Calu3 (cell line): ENCODE measurements around the gene OR9Q1. TPM values are rescaled to one million over a fixed set of nuclear protein-coding genes. Genes with fewer than 3 reads are reported as not detected.

ENCODE experiments used
- BruUV-seq: library from RNA; stranded (reverse); fragments of 400-500 nt; replicated peaks from 2 replicates; lab custom pipeline; 2021; lab: Mats Ljungman, UMichigan
- CTCF ChIA-PET: fragments of 300-600 bp; sonication (Branson Sonifier 250); formaldehyde crosslinking; loops from one replicate; lab custom pipeline; 2022; ENCODE audit warnings: antibody characterized with exemption; lab: Charles Lee
- DNase-seq: peaks from one replicate; pipeline ENCODE4 v3.0.0; 2022
- H3K27ac Mint-ChIP-seq: one replicate; pipeline ENCODE4 v1.8.0; 2022; ENCODE audit warnings: mixed read lengths; ENCODE audit not compliant: unreplicated experiment
- H3K27me3 Mint-ChIP-seq: one replicate; pipeline ENCODE4 v1.8.0; 2022; ENCODE audit warnings: mixed read lengths; ENCODE audit not compliant: unreplicated experiment
- H3K36me3 Mint-ChIP-seq: one replicate; pipeline ENCODE4 v1.8.0; 2022; ENCODE audit warnings: mild to moderate bottlenecking, moderate library complexity, mixed read lengths; ENCODE audit not compliant: insufficient read depth, unreplicated experiment
- H3K4me1 Mint-ChIP-seq: one replicate; pipeline ENCODE4 v1.8.0; 2022; ENCODE audit warnings: mild to moderate bottlenecking, low read depth, mixed read lengths; ENCODE audit not compliant: unreplicated experiment
- H3K4me3 Mint-ChIP-seq: one replicate; pipeline ENCODE4 v1.8.0; 2022; ENCODE audit warnings: mild to moderate bottlenecking, low read depth, moderate library complexity, mixed read lengths; ENCODE audit not compliant: unreplicated experiment
- H3K9me3 Mint-ChIP-seq: one replicate; pipeline ENCODE4 v1.8.0; 2022; ENCODE audit warnings: low read depth, mixed read lengths; ENCODE audit not compliant: unreplicated experiment
- CTCF ChIP-seq: fragments of 200-600 bp; IDR thresholded peaks from one replicate; pipeline ENCODE4 v1.8.0; 2022; ENCODE audit warnings: antibody characterized with exemption; ENCODE audit not compliant: unreplicated experiment
- intact Hi-C: fragments of 100-400 bp; cut with micrococcal nuclease; formaldehyde crosslinking; loops from one replicate; pipeline ENCODE4 v1.10.0; 2022; ENCODE audit not compliant: unreplicated experiment
- total RNA-seq: library from RNA; stranded (reverse); gene quantifications from 2 replicates; pipeline ENCODE4 v1.2.3, GENCODE V29; 2022

The OR9Q1 gene
- total RNA-seq, 1 experiment from 2014 or later, result not detected

- intact Hi-C loops, result no loop called here
- DNase-seq, result no peak
Measured at GRCh38 chr11:58134151-58134550, 110.5 kb downstream of the OR9Q1 start.

GRCh38 chr11:58135171-58135570, 111.5 kb downstream of the OR9Q1 start:
- H3K27me3 Mint-ChIP-seq, result no peaks in the 10 kb centered on the region
- BruUV-seq, result no TSS peak
- TF ChIP-seq CTCF, result no peak
- H3K9me3 Mint-ChIP-seq, result no peaks in the 10 kb centered on the region
- CTCF ChIA-PET, result no interaction called here
- H3K27ac Mint-ChIP-seq, result no peak overlapping the region
- no peak overlapping the region for H3K4me3 Mint-ChIP-seq
- H3K36me3 Mint-ChIP-seq, result no peaks in the 10 kb centered on the region
- DNase-seq, result no peak
- no peaks in the 10 kb centered on the region for H3K4me1 Mint-ChIP-seq
- intact Hi-C loops, result no loop called here

More at GRCh38 chr11:58134151-58134550, 110.5 kb downstream of the OR9Q1 start:
- Mint-ChIP-seq H3K27me3 (no peaks in the 10 kb centered on the region), H3K36me3 (no peaks in the 10 kb centered on the region), H3K27ac (no peak overlapping the region), H3K9me3 (no peaks in the 10 kb centered on the region), H3K4me3 (no peak overlapping the region), H3K4me1 (no peaks in the 10 kb centered on the region)
- BruUV-seq, result no TSS peak
- CTCF ChIA-PET, result no interaction called here
- TF ChIP-seq CTCF, result no peak

GRCh38 chr11:58142761-58143160, 119.1 kb downstream of the OR9Q1 start:
- no peaks in the 10 kb centered on the region for H3K4me1 Mint-ChIP-seq
- CTCF ChIA-PET, result no interaction called here
- BruUV-seq, result no TSS peak
- DNase-seq, result no peak
- H3K9me3 Mint-ChIP-seq, result peaks cover 3% of the 10 kb centered on the region
- H3K27ac Mint-ChIP-seq, result no peak overlapping the region
- no peak for TF ChIP-seq CTCF
- H3K27me3 Mint-ChIP-seq, result no peaks in the 10 kb centered on the region
- intact Hi-C loops, result no loop called here
- no peak overlapping the region for H3K4me3 Mint-ChIP-seq
- no peaks in the 10 kb centered on the region for H3K36me3 Mint-ChIP-seq

- CTCF ChIA-PET, result interaction anchor here (0.7 kb wide), 1 partner anchor 175 kb away, joined by 3 read pairs; no protein-coding TSS in a partner anchor
- BruUV-seq, result no TSS peak
- Mint-ChIP-seq H3K4me1 (peaks cover 9% of the 10 kb centered on the region), H3K36me3 (no peaks in the 10 kb centered on the region), H3K9me3 (no peaks in the 10 kb centered on the region), H3K4me3 (no peak overlapping the region), H3K27me3 (no peaks in the 10 kb centered on the region), H3K27ac (no peak overlapping the region)
- DNase-seq, result no peak
- intact Hi-C loops, result no loop called here
- no peak for TF ChIP-seq CTCF
Measured at GRCh38 chr11:58152781-58153180, 129.1 kb downstream of the OR9Q1 start.
